ENCODE data around the gene EIF3F.

The EIF3F gene

GRCh38 chr11:7967826-7968225 is 19.3 kb upstream of the EIF3F start:
- Histone ChIP-seq H3K27me3 (ENCODE audit: control insufficient read depth, insufficient read depth, low read length) (no peaks in the 10 kb centered on the region), H3K9me3 (ENCODE audit: control insufficient read depth, insufficient read depth, low read depth, low read length) (no peaks in the 10 kb centered on the region), H3K27ac (ENCODE audit: low read depth, low read length) (no peak overlapping the region), H3K4me3 (ENCODE audit: low read depth, low read length) (no peak overlapping the region), H3K9ac (ENCODE audit: low read length) (no peak overlapping the region), H3K4me1 (ENCODE audit: control insufficient read depth, insufficient read depth, low read length) (peaks cover 34% of the 10 kb centered on the region), H3K36me3 (ENCODE audit: control insufficient read depth, insufficient read depth, low read length) (no peaks in the 10 kb centered on the region)

- Histone ChIP-seq H3K9me3 (ENCODE audit: control insufficient read depth, insufficient read depth, low read depth, low read length) (no peaks in the 10 kb centered on the region), H3K27ac (ENCODE audit: low read depth, low read length) (peak overlapping the region; percentile 73; the same call in 1 of the 2 replicates), H3K9ac (ENCODE audit: low read length) (no peak overlapping the region), H3K4me1 (ENCODE audit: control insufficient read depth, insufficient read depth, low read length) (peaks cover 34% of the 10 kb centered on the region), H3K27me3 (ENCODE audit: control insufficient read depth, insufficient read depth, low read length) (no peaks in the 10 kb centered on the region), H3K36me3 (ENCODE audit: control insufficient read depth, insufficient read depth, low read length) (no peaks in the 10 kb centered on the region), H3K4me3 (ENCODE audit: low read depth, low read length) (peak overlapping the region; percentile 50; the same call in 1 of the 2 replicates)
Measured at GRCh38 chr11:7968686-7969085, 18.5 kb upstream of the EIF3F start.

- Histone ChIP-seq H3K27me3 (ENCODE audit: control insufficient read depth, insufficient read depth, low read length) (no peaks in the 10 kb centered on the region), H3K27ac (ENCODE audit: low read depth, low read length) (peak overlapping the region; percentile 73), H3K36me3 (ENCODE audit: control insufficient read depth, insufficient read depth, low read length) (no peaks in the 10 kb centered on the region), H3K4me1 (ENCODE audit: control insufficient read depth, insufficient read depth, low read length) (peaks cover 34% of the 10 kb centered on the region), H3K4me3 (ENCODE audit: low read depth, low read length) (peak overlapping the region; percentile 50), H3K9me3 (ENCODE audit: control insufficient read depth, insufficient read depth, low read depth, low read length) (no peaks in the 10 kb centered on the region), H3K9ac (ENCODE audit: low read length) (peak overlapping the region; percentile 51)
Measured at GRCh38 chr11:7969756-7970646, 17.1 kb upstream of the EIF3F start.

- Histone ChIP-seq H3K9me3 (ENCODE audit: control insufficient read depth, insufficient read depth, low read depth, low read length) (no peaks in the 10 kb centered on the region), H3K4me3 (ENCODE audit: low read depth, low read length) (no peak overlapping the region), H3K4me1 (ENCODE audit: control insufficient read depth, insufficient read depth, low read length) (peaks cover 34% of the 10 kb centered on the region), H3K27ac (ENCODE audit: low read depth, low read length) (no peak overlapping the region), H3K27me3 (ENCODE audit: control insufficient read depth, insufficient read depth, low read length) (no peaks in the 10 kb centered on the region), H3K36me3 (ENCODE audit: control insufficient read depth, insufficient read depth, low read length) (no peaks in the 10 kb centered on the region), H3K9ac (ENCODE audit: low read length) (no peak overlapping the region)
Measured at GRCh38 chr11:7971846-7972245, 15.3 kb upstream of the EIF3F start.

GRCh38 chr11:7973011-7973410 is 14.1 kb upstream of the EIF3F start:
- Histone ChIP-seq H3K9ac (ENCODE audit: low read length) (no peak overlapping the region), H3K4me1 (ENCODE audit: control insufficient read depth, insufficient read depth, low read length) (peaks cover 30% of the 10 kb centered on the region), H3K4me3 (ENCODE audit: low read depth, low read length) (no peak overlapping the region), H3K27ac (ENCODE audit: low read depth, low read length) (no peak overlapping the region), H3K9me3 (ENCODE audit: control insufficient read depth, insufficient read depth, low read depth, low read length) (no peaks in the 10 kb centered on the region), H3K36me3 (ENCODE audit: control insufficient read depth, insufficient read depth, low read length) (no peaks in the 10 kb centered on the region), H3K27me3 (ENCODE audit: control insufficient read depth, insufficient read depth, low read length) (no peaks in the 10 kb centered on the region)

GRCh38 chr11:7974668-7975067 is 12.5 kb upstream of the EIF3F start:
- H3K27ac ChIP-seq (ENCODE audit: low read depth, low read length), result no peak overlapping the region
- no peak overlapping the region for H3K9ac ChIP-seq (ENCODE audit: low read length)
- H3K27me3 ChIP-seq (ENCODE audit: control insufficient read depth, insufficient read depth, low read length), result no peaks in the 10 kb centered on the region
- H3K4me3 ChIP-seq (ENCODE audit: low read depth, low read length), result no peak overlapping the region
- H3K9me3 ChIP-seq (ENCODE audit: control insufficient read depth, insufficient read depth, low read depth, low read length), result no peaks in the 10 kb centered on the region
- no peaks in the 10 kb centered on the region for H3K36me3 ChIP-seq (ENCODE audit: control insufficient read depth, insufficient read depth, low read length)
- H3K4me1 ChIP-seq (ENCODE audit: control insufficient read depth, insufficient read depth, low read length), result peaks cover 15% of the 10 kb centered on the region

- no peak overlapping the region for H3K27ac ChIP-seq (ENCODE audit: low read depth, low read length)
- no peaks in the 10 kb centered on the region for H3K27me3 ChIP-seq (ENCODE audit: control insufficient read depth, insufficient read depth, low read length)
- no peaks in the 10 kb centered on the region for H3K36me3 ChIP-seq (ENCODE audit: control insufficient read depth, insufficient read depth, low read length)
- no peak overlapping the region for H3K4me3 ChIP-seq (ENCODE audit: low read depth, low read length)
- peaks cover 4% of the 10 kb centered on the region; the same call in 1 of the 2 replicates for H3K4me1 ChIP-seq (ENCODE audit: control insufficient read depth, insufficient read depth, low read length)
- no peak overlapping the region for H3K9ac ChIP-seq (ENCODE audit: low read length)
- H3K9me3 ChIP-seq (ENCODE audit: control insufficient read depth, insufficient read depth, low read depth, low read length), result no peaks in the 10 kb centered on the region
Measured at GRCh38 chr11:7977232-7977917, 9.8 kb upstream of the EIF3F start.

GRCh38 chr11:7981619-7982157 is 5.4 kb upstream of the EIF3F start:
- Histone ChIP-seq H3K9ac (ENCODE audit: low read length) (no peak overlapping the region), H3K27me3 (ENCODE audit: control insufficient read depth, insufficient read depth, low read length) (no peaks in the 10 kb centered on the region), H3K4me1 (ENCODE audit: control insufficient read depth, insufficient read depth, low read length) (peaks cover 13% of the 10 kb centered on the region), H3K27ac (ENCODE audit: low read depth, low read length) (no peak overlapping the region), H3K4me3 (ENCODE audit: low read depth, low read length) (no peak overlapping the region), H3K36me3 (ENCODE audit: control insufficient read depth, insufficient read depth, low read length) (no peaks in the 10 kb centered on the region), H3K9me3 (ENCODE audit: control insufficient read depth, insufficient read depth, low read depth, low read length) (no peaks in the 10 kb centered on the region)

GRCh38 chr11:7982582-7983119 is 4.5 kb upstream of the EIF3F start:
- Histone ChIP-seq H3K9me3 (ENCODE audit: control insufficient read depth, insufficient read depth, low read depth, low read length) (no peaks in the 10 kb centered on the region), H3K4me3 (ENCODE audit: low read depth, low read length) (no peak overlapping the region), H3K9ac (ENCODE audit: low read length) (no peak overlapping the region), H3K36me3 (ENCODE audit: control insufficient read depth, insufficient read depth, low read length) (no peaks in the 10 kb centered on the region), H3K27ac (ENCODE audit: low read depth, low read length) (no peak overlapping the region), H3K4me1 (ENCODE audit: control insufficient read depth, insufficient read depth, low read length) (peaks cover 8% of the 10 kb centered on the region; the same call in 1 of the 2 replicates), H3K27me3 (ENCODE audit: control insufficient read depth, insufficient read depth, low read length) (no peaks in the 10 kb centered on the region)

- Histone ChIP-seq H3K27ac (ENCODE audit: low read depth, low read length) (no peak overlapping the region), H3K36me3 (ENCODE audit: control insufficient read depth, insufficient read depth, low read length) (peaks cover 7% of the 10 kb centered on the region), H3K4me1 (ENCODE audit: control insufficient read depth, insufficient read depth, low read length) (peaks cover 8% of the 10 kb centered on the region; the same call in 1 of the 2 replicates), H3K4me3 (ENCODE audit: low read depth, low read length) (no peak overlapping the region), H3K9ac (ENCODE audit: low read length) (no peak overlapping the region), H3K27me3 (ENCODE audit: control insufficient read depth, insufficient read depth, low read length) (no peaks in the 10 kb centered on the region), H3K9me3 (ENCODE audit: control insufficient read depth, insufficient read depth, low read depth, low read length) (no peaks in the 10 kb centered on the region)
Measured at GRCh38 chr11:7983832-7984590, 3.1 kb upstream of the EIF3F start.
